GM19035 (cell line): Measurements from ENCODE around the gene MITF.

ENCODE experiments used
- ATAC-seq: cut with Tn5 transposase; IDR thresholded peaks from one replicate; pipeline ENCODE4 v1.9.1; 2021; ENCODE audit not compliant: unreplicated experiment

MITF gene

GRCh38 chr3:69725994-69726571 is 13.2 kb upstream of the MITF start:
- ATAC-seq: no peak

DNA sequence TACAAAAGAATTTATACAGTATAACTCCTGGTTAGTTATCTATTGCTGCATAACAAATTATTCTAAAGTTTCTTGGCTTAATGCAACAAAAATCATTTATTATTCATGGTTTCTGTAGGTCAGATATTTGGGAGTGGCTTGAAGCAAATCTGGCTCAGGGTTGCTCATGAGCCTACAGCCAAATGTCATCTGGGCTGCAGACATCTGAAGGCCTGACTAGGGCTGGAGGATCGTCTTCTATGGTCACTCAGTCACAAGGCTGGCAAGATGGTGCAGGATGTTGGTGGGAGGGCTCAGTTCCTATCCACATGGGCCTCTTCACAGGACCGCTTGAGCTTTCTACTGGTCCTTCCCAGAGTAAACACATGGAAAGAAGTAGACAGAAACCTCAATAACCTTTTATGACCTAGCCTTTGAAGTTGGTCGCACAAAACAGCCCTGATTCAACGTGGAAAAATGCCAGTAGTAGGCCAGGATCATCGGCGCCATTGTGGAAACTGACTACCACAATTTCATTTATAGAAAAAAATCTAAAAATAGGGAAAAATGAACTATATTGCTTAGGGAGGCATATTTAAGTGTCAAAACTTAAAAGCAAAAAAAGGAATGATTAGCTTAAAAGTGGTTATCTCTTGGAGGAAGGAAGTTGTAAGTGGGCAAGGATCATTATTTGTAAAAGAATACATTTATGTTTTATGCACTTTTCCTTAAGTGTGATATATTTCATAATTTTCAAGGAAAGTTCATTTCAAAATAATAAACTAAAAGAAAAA is 9.9 kb upstream of the MITF start:
- ATAC-seq: no peak

GRCh38 chr3:69731080-69731479 is 8.2 kb upstream of the MITF start:
- no peak for ATAC-seq

GRCh38 chr3:69735893-69736292 is 3.4 kb upstream of the MITF start:
- ATAC-seq: no peak

GRCh38 chr3:69737392-69737791 is 1.9 kb upstream of the MITF start:
- ATAC-seq: no peak

- no peak for ATAC-seq
Measured at GRCh38 chr3:69738315-69738714, 949 bp upstream of the MITF start.

DNA sequence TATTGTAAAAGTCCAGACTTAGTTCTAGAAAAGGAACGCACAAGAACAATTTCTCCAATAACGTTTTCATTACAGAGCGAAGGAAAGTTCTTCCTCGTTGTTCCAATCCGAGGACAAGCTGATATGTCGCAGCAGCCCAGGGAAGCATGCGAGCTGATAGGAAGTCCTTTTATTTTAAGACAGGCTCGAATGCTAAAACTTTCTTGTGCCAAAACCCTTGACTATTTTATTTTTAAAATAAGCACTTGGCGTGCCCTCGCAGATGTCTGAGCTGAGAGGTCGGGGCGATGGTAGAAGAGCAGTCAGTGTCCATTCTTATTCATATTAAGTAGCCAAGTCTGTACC is 433 bp upstream of the MITF start:
- no peak for ATAC-seq

GRCh38 chr3:69740103-69741021 is 1.1 kb downstream of the MITF start:
- ATAC-seq: no peak

GRCh38 chr3:69741032-69741767 is 1.9 kb downstream of the MITF start:
- no peak for ATAC-seq

GRCh38 chr3:69742391-69742790 is 3.1 kb downstream of the MITF start:
- ATAC-seq: no peak

GRCh38 chr3:69743975-69744906 is 5.0 kb downstream of the MITF start:
- ATAC-seq: no peak

DNA sequence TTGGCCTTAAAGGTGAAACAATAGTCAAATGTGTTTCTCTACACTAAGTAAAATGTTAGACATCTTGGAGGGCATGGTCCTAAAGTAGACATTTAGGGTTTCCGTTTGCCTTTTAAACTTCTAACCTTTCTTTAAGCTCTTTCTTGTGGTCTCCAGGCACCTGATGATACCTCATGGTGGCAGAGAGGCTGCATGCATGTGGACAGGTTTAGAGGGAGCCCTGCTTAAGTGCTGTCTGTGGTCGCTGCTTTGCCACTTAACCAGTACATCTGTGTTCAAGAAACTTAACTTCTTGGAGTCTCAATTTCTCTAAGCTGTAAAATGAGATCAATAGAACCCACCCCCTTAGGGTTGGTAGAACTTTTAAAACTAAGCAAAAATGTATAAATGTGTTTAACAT is 6.2 kb downstream of the MITF start:
- no peak for ATAC-seq

DNA sequence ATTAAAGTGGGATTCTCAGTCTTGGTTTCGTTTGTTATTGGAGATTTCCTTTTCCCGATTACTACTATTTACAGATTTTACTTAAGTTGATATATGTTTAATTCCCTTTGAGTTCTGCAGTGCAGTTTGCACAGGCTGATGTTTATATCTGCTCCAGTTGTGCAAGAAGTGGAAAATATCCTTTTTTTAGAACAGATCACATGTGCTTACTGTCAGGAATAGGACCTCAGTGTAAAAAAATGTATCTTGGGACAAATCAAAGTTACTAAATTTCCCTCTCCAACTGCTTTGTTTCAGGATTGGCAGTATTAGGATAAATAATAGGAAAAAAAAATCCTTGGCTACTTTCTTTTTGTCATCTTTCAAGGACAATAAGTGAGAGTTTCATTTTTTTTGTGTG is 6.9 kb downstream of the MITF start:
- ATAC-seq: no peak

DNA sequence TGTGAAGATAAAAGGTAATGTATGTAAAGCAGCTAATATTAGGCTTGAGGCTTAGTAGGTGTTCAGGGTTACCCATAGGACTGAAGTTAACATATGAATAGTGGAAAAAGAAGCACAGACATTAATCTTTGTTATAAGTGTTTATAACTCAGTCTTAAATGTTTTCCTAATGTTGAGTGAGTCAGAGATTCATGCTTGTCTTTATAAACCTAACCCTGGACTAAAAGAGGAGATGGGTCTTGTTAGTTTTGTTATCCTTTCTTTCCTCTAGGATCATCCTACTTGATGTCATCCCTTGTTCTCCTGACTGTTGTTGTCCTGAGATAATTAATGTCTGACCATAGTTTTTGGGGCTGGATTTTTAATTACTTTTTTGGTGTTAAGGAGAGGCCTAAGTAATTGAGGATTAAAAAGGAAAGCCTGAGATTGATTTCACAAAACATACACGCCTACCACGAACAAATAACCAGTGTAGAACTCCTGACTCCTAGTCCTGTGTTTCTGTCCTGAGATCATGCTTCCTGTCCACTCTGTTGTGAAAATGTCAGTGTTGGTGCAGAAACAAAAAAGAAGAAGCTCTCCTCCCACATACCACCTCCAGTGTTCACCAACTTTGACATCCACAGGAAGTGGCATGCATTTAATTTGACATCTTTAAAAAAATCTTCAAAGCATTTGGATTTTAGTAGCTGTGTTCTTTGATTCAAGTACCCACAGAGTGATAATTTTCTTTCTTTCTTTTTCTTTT is 8.4 kb downstream of the MITF start:
- ATAC-seq: no peak

DNA sequence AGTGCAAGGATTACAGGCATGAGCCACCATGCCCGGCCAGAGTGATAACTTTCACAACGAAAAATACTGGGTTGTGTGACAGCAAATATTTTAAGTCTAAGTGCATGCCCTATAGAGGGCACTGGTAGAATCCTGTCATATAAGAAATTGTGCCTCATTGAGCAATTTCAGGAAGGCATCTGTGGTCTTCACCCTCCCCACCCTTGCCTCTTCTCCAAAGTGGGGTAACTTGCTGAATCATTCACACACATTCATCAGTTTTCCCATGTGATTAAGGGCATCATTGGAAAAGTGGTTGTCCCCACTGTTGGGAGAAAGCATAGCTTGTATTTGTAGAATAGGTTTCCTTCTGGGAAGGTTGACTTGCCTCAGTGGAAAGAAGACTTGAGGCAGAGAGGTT is 9.2 kb downstream of the MITF start:
- no peak for ATAC-seq

- no peak for ATAC-seq
Measured at GRCh38 chr3:69749461-69749860, 10.2 kb downstream of the MITF start.

DNA sequence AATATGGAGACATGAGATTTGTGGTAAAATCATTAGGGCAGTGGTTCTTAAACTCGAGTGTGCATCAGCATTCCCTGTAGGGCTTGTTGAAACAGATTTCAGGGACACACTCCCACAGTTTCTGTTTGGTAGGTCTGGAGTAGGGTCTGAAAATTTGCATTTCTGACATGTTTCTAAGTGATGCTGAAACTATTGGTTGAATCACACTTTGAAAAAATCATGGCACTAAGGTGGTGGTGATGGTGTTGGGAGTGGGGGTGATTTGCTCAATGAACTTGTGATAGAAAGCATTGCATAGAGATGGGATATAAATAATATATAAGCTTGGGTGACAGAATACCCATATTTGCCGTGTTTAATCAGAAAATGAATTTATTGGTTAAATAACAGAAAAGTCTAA is 11.3 kb downstream of the MITF start:
- no peak for ATAC-seq

GRCh38 chr3:69751074-69751476 is 11.8 kb downstream of the MITF start:
- no peak for ATAC-seq

DNA sequence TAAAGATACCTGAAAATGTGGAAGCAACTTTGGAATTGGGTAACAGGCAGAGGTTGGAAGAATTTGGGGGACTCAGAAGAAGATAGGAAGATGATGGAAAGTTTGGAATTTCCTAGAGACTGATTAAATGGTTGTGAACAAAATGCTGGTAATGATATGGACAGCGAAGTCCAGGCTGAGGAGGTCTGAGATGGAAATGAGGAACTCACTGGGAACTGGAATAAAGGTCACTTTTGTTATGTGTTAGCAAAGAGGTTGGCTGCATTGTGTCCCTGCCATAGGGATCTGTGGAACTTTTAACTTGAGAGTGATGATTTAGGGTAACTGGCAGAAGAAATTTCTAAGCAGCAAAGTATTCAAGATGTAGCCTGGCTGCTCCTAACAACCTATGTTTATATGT is 13.0 kb downstream of the MITF start:
- no peak for ATAC-seq
